ENCODE data around the gene TESPA1.

Gene TESPA1

GRCh38 chr12:54984658-54985376 lies at the start of gene TESPA1:
Gene TESPA1, minus strand, starts transcription at chr12:54984762. Its CDS starts 10,200 bp downstream, at chr12:54974562.
- peak within 1 kb of the TSS; percentile 86 for H3K9ac ChIP-seq (ENCODE audit: low read length)
- H2AFZ ChIP-seq (ENCODE audit: low read depth, low read length) = peak within 1 kb of the TSS; percentile 83; the same call in 1 of the 2 replicates
- H3K79me2 ChIP-seq (ENCODE audit: low read length) = peaks cover 14% of the 10 kb centered on the region

GRCh38 chr12:55034218-55034617 lies 49.7 kb upstream of the TESPA1 start:
- Histone ChIP-seq H3K79me2 (ENCODE audit: low read length) (no peaks in the 10 kb centered on the region), H3K4me3 (ENCODE audit: low read length) (no peak overlapping the region), H3K9ac (ENCODE audit: low read length) (no peak overlapping the region), H3K36me3 (replicated peaks; ENCODE audit: low read depth, low read length) (no peaks in the 10 kb centered on the region), H3K27me3 (ENCODE audit: low read depth, low read length) (0 out of 2 replicates have a peak, but pooled peaks cover 3% of the 10 kb centered on the region), H3K4me1 (ENCODE audit: low read length) (peaks cover 16% of the 10 kb centered on the region), H3K4me2 (ENCODE audit: low read length) (no peak overlapping the region), H4K20me1 (ENCODE audit: insufficient read depth, low read length) (no peaks in the 10 kb centered on the region), H2AFZ (ENCODE audit: low read depth, low read length) (no peak overlapping the region), H3K9me3 (ENCODE audit: insufficient read depth, low read length) (no peaks in the 10 kb centered on the region), H3K27ac (ENCODE audit: low read length) (no peak overlapping the region)
- TF ChIP-seq, protein P1, sequence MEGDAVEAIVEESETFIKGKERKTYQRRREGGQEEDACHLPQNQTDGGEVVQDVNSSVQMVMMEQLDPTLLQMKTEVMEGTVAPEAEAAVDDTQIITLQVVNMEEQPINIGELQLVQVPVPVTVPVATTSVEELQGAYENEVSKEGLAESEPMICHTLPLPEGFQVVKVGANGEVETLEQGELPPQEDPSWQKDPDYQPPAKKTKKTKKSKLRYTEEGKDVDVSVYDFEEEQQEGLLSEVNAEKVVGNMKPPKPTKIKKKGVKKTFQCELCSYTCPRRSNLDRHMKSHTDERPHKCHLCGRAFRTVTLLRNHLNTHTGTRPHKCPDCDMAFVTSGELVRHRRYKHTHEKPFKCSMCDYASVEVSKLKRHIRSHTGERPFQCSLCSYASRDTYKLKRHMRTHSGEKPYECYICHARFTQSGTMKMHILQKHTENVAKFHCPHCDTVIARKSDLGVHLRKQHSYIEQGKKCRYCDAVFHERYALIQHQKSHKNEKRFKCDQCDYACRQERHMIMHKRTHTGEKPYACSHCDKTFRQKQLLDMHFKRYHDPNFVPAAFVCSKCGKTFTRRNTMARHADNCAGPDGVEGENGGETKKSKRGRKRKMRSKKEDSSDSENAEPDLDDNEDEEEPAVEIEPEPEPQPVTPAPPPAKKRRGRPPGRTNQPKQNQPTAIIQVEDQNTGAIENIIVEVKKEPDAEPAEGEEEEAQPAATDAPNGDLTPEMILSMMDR (IDR thresholded peaks at IDR 0.05; ENCODE audit: low read depth, low read length) = no peak
- TF ChIP-seq EZH2phosphoT487 (IDR thresholded peaks at IDR 0.05; ENCODE audit: low read depth) = no peak

More at GRCh38 chr12:54984658-54985376, at the start of gene TESPA1:
- no peaks in the 10 kb centered on the region for H3K27me3 ChIP-seq (ENCODE audit: low read depth, low read length)
- no peaks in the 10 kb centered on the region for H4K20me1 ChIP-seq (ENCODE audit: insufficient read depth, low read length)
- peak within 1 kb of the TSS; percentile 80 for H3K27ac ChIP-seq (ENCODE audit: low read length)
- H3K36me3 ChIP-seq (replicated peaks; ENCODE audit: low read depth, low read length) = peaks cover 24% of the 10 kb centered on the region
- no peaks in the 10 kb centered on the region for H3K9me3 ChIP-seq (ENCODE audit: insufficient read depth, low read length)
- H3K4me2 ChIP-seq (ENCODE audit: low read length) = peak within 1 kb of the TSS; percentile 96
- peak within 1 kb of the TSS; percentile 84 for H3K4me3 ChIP-seq (ENCODE audit: low read length)
- no peak for TF ChIP-seq EZH2phosphoT487 (IDR thresholded peaks at IDR 0.05; ENCODE audit: low read depth)
- TF ChIP-seq, protein P1 (IDR thresholded peaks at IDR 0.05; ENCODE audit: low read depth, low read length) = no peak
- H3K4me1 ChIP-seq (ENCODE audit: low read length) = peaks cover 38% of the 10 kb centered on the region

- no peaks in the 10 kb centered on the region for H4K20me1 ChIP-seq (ENCODE audit: insufficient read depth, low read length)
Measured at GRCh38 chr12:55025508-55025907, 40.9 kb upstream of the TESPA1 start.

GRCh38 chr12:55024575-55024974 lies 40.0 kb upstream of the TESPA1 start:
- Histone ChIP-seq H3K9me3 (ENCODE audit: insufficient read depth, low read length) (no peaks in the 10 kb centered on the region), H2AFZ (ENCODE audit: low read depth, low read length) (no peak overlapping the region), H3K9ac (ENCODE audit: low read length) (no peak overlapping the region), H4K20me1 (ENCODE audit: insufficient read depth, low read length) (no peaks in the 10 kb centered on the region), H3K27ac (ENCODE audit: low read length) (no peak overlapping the region), H3K36me3 (replicated peaks; ENCODE audit: low read depth, low read length) (no peaks in the 10 kb centered on the region), H3K27me3 (ENCODE audit: low read depth, low read length) (peaks cover 20% of the 10 kb centered on the region), H3K79me2 (ENCODE audit: low read length) (no peaks in the 10 kb centered on the region), H3K4me1 (ENCODE audit: low read length) (no peaks in the 10 kb centered on the region), H3K4me2 (ENCODE audit: low read length) (no peak overlapping the region), H3K4me3 (ENCODE audit: low read length) (no peak overlapping the region)
- TF ChIP-seq, protein P1 (IDR thresholded peaks at IDR 0.05; ENCODE audit: low read depth, low read length) = no peak
- TF ChIP-seq EZH2phosphoT487 (IDR thresholded peaks at IDR 0.05; ENCODE audit: low read depth) = no peak

More at GRCh38 chr12:55025508-55025907, 40.9 kb upstream of the TESPA1 start:
- H3K9me3 ChIP-seq (ENCODE audit: insufficient read depth, low read length) = no peaks in the 10 kb centered on the region
- no peak for TF ChIP-seq EZH2phosphoT487 (IDR thresholded peaks at IDR 0.05; ENCODE audit: low read depth)
- TF ChIP-seq, protein P1 (IDR thresholded peaks at IDR 0.05; ENCODE audit: low read depth, low read length) = no peak
- no peak overlapping the region for H3K9ac ChIP-seq (ENCODE audit: low read length)
- no peaks in the 10 kb centered on the region for H3K36me3 ChIP-seq (replicated peaks; ENCODE audit: low read depth, low read length)
- no peaks in the 10 kb centered on the region for H3K4me1 ChIP-seq (ENCODE audit: low read length)
- H3K27me3 ChIP-seq (ENCODE audit: low read depth, low read length) = peaks cover 18% of the 10 kb centered on the region
- no peak overlapping the region for H3K4me2 ChIP-seq (ENCODE audit: low read length)
- no peak overlapping the region for H3K27ac ChIP-seq (ENCODE audit: low read length)
- no peaks in the 10 kb centered on the region for H3K79me2 ChIP-seq (ENCODE audit: low read length)
- H2AFZ ChIP-seq (ENCODE audit: low read depth, low read length) = no peak overlapping the region
- H3K4me3 ChIP-seq (ENCODE audit: low read length) = no peak overlapping the region

Data from OCI-LY3 (cell line).